Neutrophil (primary cell): Measurements from ENCODE around the gene FBXO47.
A peak's percentile ranks its signal among the peaks of the same experiment; 100 is the strongest.

Source experiments
- H3K27ac ChIP-seq: fragments of 200-600 bp; sonication (generic); 2 replicates; pipeline ENCODE4 v1.5.1; 2016; ENCODE audit warnings: mild to moderate bottlenecking, moderate library complexity
- H3K27me3 ChIP-seq: fragments of 200-600 bp; sonication (generic); 2 replicates; pipeline ENCODE4 v1.6.0; 2016; ENCODE audit warnings: mild to moderate bottlenecking
- H3K36me3 ChIP-seq: fragments of 200-600 bp; sonication (generic); 2 replicates; pipeline ENCODE4 v1.5.1; 2017
- H3K4me1 ChIP-seq, 2 experiments: fragments of 200-600 bp in 1 of 2; sonication (generic) in 1 of 2; 1 replicate in 1 of 2; 2 replicates in 1 of 2; pipeline versions ENCODE4 v1.5.1 to v1.6.1; 2013 to 2016; ENCODE audit warnings: low read depth in 1 of 2, low read length in 1 of 2, mild to moderate bottlenecking in 1 of 2, moderate library complexity in 1 of 2; ENCODE audit not compliant: control insufficient read depth in 1 of 2, insufficient read depth in 1 of 2
- H3K4me3 ChIP-seq, 2 experiments: fragments of 200-600 bp in 1 of 2; sonication (generic) in 1 of 2; 1 replicate in 1 of 2; 2 replicates in 1 of 2; pipeline ENCODE4 v1.5.1; 2013 to 2016; ENCODE audit warnings: low read depth in 1 of 2, low read length in 1 of 2, mild to moderate bottlenecking in 1 of 2, moderate library complexity in 1 of 2
- H3K9me3 ChIP-seq: fragments of 200-600 bp; sonication (generic); 2 replicates; pipeline ENCODE4 v1.5.1; 2016
- CTCF ChIP-seq: fragments of 200-600 bp; sonication (generic); IDR thresholded peaks from 2 replicates; pipeline ENCODE4 v1.5.1; 2016; ENCODE audit warnings: antibody characterized with exemption

The FBXO47 gene

GRCh38 chr17:39012725-39013124 lies 45.5 kb upstream of the FBXO47 start:
- TF ChIP-seq CTCF = no peak
- Histone ChIP-seq H3K4me3 (no peak overlapping the region), H3K36me3 (no peaks in the 10 kb centered on the region), H3K4me1 (peaks cover 32 to 35% of the 10 kb centered on the region in 2 experiments), H3K27ac (no peak overlapping the region), H3K9me3 (no peaks in the 10 kb centered on the region), H3K27me3 (no peaks in the 10 kb centered on the region)

GRCh38 chr17:39011907-39012468 lies 44.8 kb upstream of the FBXO47 start:
- H3K27ac ChIP-seq = no peak overlapping the region
- H3K4me1 ChIP-seq = peaks cover 27 to 29% of the 10 kb centered on the region in 2 experiments
- no peaks in the 10 kb centered on the region for H3K27me3 ChIP-seq
- no peaks in the 10 kb centered on the region for H3K36me3 ChIP-seq
- no peaks in the 10 kb centered on the region for H3K9me3 ChIP-seq
- no peak for TF ChIP-seq CTCF
- no peak overlapping the region for H3K4me3 ChIP-seq

GRCh38 chr17:39009581-39010001 lies 42.4 kb upstream of the FBXO47 start:
- Histone ChIP-seq H3K27ac (no peak overlapping the region), H3K4me1 (peaks cover 3 to 5% of the 10 kb centered on the region in 2 experiments), H3K9me3 (no peaks in the 10 kb centered on the region), H3K4me3 (no peak overlapping the region), H3K36me3 (no peaks in the 10 kb centered on the region), H3K27me3 (peaks cover 4% of the 10 kb centered on the region)
- no peak for TF ChIP-seq CTCF

- no peak for TF ChIP-seq CTCF
- Histone ChIP-seq H3K36me3 (no peaks in the 10 kb centered on the region), H3K4me3 (no peak overlapping the region), H3K9me3 (no peaks in the 10 kb centered on the region), H3K4me1 (peaks cover 0 to under 1% of the 10 kb centered on the region in 2 experiments), H3K27me3 (peaks cover 4% of the 10 kb centered on the region), H3K27ac (no peak overlapping the region)
These were observed 41.4 kb upstream of the FBXO47 start for GRCh38 chr17:39008633-39009032.

GRCh38 chr17:39002991-39003715 lies 36.0 kb upstream of the FBXO47 start:
- Histone ChIP-seq H3K4me1 (peaks cover 12 to 21% of the 10 kb centered on the region in 2 experiments), H3K36me3 (no peaks in the 10 kb centered on the region), H3K9me3 (no peaks in the 10 kb centered on the region), H3K27ac (peak overlapping the region; percentile 71), H3K27me3 (peaks cover 4% of the 10 kb centered on the region), H3K4me3 (peak overlapping the region in 1 of 2 experiments; percentile 38)
- TF ChIP-seq CTCF = no peak
